GM19372 (cell line): ENCODE data around the gene RPH3AL.
"Not testable (repeated sequence)": the region's sequence is repeated elsewhere in the genome, so short reads cannot be mapped to it uniquely, and the experiment has no call there.

Experiments
- ATAC-seq: cut with Tn5 transposase; IDR thresholded peaks from one replicate; pipeline ENCODE4 v1.9.1; 2021; ENCODE audit warnings: mild to moderate bottlenecking, low read depth, moderate library complexity; ENCODE audit not compliant: unreplicated experiment

RPH3AL gene

DNA sequence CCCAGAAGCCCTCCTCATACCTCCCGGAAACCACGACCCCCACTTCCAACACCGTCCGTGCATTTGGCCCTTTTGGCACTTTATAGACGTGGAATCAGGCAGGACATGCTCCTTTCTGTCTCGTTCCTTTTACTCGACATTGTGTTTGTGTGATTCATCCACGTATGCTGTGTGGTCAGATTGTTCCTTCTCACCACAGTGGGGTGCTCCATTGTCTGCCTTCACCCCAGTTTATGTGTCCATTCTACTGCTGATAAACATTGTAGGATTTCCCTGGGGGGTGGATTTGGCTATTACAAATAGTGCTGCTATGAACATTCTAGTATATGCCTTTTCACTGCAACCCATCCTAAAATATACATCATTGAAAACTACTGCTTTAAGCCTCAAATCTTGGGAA, 28.9 kb upstream of the RPH3AL start:
- no peak for ATAC-seq

- ATAC-seq, result no peak
Measured at GRCh38 chr17:379531-380465, 27.2 kb upstream of the RPH3AL start.

- ATAC-seq, result no peak
Measured at GRCh38 chr17:378068-378467, 25.5 kb upstream of the RPH3AL start.

GRCh38 chr17:376936-377863, 24.6 kb upstream of the RPH3AL start:
- ATAC-seq, result no peak

DNA sequence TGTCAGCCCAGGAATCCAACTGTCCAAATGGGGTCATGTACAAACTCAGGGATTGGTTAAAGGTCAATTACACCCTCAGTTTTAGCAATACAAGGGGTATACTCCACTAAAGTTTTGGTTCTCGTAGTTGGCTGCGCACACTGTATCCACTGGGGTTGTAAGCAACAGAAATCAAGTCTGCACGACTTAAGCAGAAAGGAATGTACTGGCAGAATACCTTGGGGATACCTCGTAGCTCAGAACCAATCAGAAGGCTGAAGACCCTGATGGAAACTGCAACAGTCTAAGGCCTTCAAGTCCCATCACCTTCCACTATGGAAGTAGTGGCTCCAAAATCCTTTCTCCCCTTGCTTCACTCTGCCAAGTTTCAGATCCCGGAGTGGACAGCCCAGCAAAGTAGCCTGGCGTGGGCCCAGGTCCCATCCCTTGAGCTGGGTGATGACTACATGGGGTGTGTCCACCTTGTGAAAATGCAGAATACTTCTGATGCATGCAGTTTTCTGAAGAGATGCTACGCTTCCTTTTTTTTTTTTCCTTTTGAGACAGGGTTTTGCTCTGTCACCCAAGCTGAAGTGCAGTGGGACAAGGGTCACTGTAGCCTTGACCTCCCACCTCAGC, 21.1 kb upstream of the RPH3AL start:
- ATAC-seq, result no peak

GRCh38 chr17:372157-373152, 19.8 kb upstream of the RPH3AL start:
- no peak for ATAC-seq

DNA sequence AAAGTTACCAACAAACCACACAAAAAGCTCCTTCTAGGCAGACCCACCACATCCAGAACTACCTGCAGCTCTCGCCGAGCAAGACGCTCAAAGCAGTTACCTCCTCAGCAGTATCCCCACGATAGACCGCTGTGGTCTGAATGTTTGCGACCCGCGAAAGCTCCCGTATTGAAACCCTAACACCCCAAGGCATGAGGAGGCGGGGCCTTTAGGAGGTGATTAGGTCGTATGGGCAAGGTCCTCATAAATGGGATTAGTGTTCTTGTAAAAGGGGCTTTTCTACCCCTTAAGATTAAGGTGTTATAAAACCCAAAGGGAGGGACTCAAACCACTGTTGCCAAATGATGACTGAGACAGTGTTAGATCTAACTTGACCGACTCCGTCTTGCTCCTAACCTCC, 19.0 kb upstream of the RPH3AL start:
- no peak for ATAC-seq

- not testable (repeated sequence) for ATAC-seq
Measured at GRCh38 chr17:367656-368055, 15.0 kb upstream of the RPH3AL start.

GRCh38 chr17:366657-367615, 14.3 kb upstream of the RPH3AL start:
- not testable (repeated sequence) for ATAC-seq

DNA sequence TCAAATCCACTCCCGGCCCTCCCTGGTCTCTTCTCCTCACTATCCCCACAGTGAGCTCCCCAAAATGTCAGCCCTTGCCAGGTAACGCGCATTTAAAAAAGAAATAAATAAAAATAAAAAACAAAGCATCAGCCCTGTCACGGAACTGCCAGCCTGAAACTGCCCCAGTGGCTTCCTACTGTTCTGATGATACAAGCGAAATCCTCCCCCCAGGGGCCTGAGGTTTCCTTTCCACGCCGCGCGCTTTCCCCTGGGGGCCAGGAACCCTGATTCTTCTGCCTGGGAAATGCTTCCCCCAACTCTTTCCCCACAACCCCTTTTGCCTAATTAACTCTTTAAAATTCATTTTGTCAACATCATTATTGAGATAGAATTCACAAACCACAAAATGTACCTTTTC, 12.2 kb upstream of the RPH3AL start:
- no peak for ATAC-seq

GRCh38 chr17:364308-364707, 11.7 kb upstream of the RPH3AL start:
- no peak for ATAC-seq

DNA sequence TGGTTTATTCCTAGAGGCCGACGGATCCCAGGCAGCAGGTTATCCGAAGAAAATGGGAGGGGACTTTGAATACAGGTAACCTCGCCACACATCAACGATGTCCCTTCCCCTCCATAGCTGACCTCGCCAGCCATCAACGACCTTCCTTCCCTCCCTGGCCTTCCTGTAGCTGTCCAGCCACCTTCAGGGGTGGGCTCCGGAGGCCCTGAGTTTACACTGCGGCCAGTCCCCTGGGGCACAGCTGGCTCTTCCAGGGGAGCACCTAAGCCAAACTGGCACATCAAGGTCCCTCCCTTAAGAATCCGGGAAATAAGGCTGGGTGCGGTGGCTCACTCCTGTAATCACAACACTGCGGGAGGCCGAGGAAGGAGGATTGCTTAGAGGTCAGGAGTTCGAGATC, 10.1 kb upstream of the RPH3AL start:
- ATAC-seq, result no peak

DNA sequence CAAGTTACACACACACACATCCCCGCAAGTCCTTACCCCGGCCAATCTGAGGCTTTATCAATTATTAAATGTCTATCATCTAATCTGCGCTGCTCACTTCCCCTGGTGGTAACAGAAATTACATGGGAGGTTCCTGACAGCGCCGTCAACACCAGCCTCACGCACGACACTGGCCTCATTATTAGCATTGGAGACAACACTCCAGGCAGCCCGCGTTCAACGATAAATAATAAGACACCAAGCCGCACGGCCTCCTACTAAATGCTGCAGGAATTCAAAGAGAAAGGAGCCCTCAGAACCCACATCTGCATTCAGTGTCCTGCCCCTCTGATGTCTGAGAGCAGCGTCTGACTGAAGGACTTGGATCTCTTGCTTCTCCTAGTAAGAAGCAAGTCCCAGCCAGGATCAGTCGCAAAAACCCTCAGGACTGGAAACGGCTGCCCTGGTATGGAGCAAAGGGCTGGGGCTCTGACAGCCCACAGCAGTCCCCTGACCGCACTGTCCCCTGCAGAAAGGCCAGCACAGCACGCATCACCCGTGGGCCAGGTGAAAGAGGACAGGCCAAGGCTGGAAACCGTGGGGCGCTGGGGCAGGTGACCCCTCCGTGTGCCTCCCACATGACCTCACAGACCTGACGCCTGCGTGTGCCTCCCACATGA, 7.6 kb upstream of the RPH3AL start:
- no peak for ATAC-seq

- no peak for ATAC-seq
Measured at GRCh38 chr17:358491-359151, 6.0 kb upstream of the RPH3AL start.

DNA sequence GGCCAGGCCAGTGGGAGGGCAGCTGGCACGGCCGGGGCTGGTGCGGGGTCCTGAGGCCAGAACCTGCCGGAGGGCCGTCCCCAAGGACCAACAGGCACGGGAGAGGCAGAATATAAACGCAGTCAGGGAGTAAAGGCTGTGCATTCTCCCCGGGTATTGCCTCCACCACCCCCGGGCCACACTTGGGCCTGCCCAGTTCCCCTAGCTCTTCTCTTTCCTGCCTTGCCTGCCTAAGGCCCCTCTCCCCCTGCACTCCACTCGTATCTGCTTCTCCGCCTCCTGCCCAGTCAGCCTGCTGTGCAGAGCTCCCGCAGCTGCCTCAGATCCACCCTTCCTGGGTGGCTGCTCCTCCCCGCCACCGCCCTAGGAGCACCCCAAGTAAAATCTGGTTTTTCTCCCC, 5.0 kb upstream of the RPH3AL start:
- ATAC-seq, result no peak

GRCh38 chr17:356671-357434, 4.2 kb upstream of the RPH3AL start:
- no peak for ATAC-seq
